ENCODE measurements around the gene FNTB. TPM values are rescaled to one million over a fixed set of nuclear protein-coding genes. Genes with fewer than 3 reads are reported as not detected.
"Not testable (repeated sequence)": the region's sequence is repeated elsewhere in the genome, so short reads cannot be mapped to it uniquely, and the experiment has no call there.

Gene FNTB
- total RNA-seq, 2 donors from 2014 or later: 17.2 to 21.3 TPM

- 92 to 93% methylated on average over 8 to 9 of the region's 9 CpGs for WGBS, 2 experiments (ENCODE audit: insufficient coverage in 1 of 2, insufficient read length in 1 of 2)
- no peaks in the 10 kb centered on the region for H3K27me3 ChIP-seq (ENCODE audit: control insufficient read depth, insufficient read depth, low read length, poor library complexity, severe bottlenecking)
- TF ChIP-seq, protein P1, sequence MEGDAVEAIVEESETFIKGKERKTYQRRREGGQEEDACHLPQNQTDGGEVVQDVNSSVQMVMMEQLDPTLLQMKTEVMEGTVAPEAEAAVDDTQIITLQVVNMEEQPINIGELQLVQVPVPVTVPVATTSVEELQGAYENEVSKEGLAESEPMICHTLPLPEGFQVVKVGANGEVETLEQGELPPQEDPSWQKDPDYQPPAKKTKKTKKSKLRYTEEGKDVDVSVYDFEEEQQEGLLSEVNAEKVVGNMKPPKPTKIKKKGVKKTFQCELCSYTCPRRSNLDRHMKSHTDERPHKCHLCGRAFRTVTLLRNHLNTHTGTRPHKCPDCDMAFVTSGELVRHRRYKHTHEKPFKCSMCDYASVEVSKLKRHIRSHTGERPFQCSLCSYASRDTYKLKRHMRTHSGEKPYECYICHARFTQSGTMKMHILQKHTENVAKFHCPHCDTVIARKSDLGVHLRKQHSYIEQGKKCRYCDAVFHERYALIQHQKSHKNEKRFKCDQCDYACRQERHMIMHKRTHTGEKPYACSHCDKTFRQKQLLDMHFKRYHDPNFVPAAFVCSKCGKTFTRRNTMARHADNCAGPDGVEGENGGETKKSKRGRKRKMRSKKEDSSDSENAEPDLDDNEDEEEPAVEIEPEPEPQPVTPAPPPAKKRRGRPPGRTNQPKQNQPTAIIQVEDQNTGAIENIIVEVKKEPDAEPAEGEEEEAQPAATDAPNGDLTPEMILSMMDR (conservative IDR thresholded peaks at IDR 0.05): no peak
- Mint-ChIP-seq H3K4me1 (no peaks in the 10 kb centered on the region), H3K36me3 (ENCODE audit: low read depth) (peaks cover 30% of the 10 kb centered on the region), H3K4me3 (no peak overlapping the region), H3K27me3 (ENCODE audit: insufficient read depth) (no peaks in the 10 kb centered on the region), H3K27ac (no peak overlapping the region), H3K9me3 (no peaks in the 10 kb centered on the region)
- DNase-seq: no peak
- no peak overlapping the region for H3K9ac ChIP-seq (ENCODE audit: extremely low read depth, low read length, poor library complexity, severe bottlenecking)
- no peak overlapping the region for H3K4me3 ChIP-seq (ENCODE audit: low read length)
- H3K4me1 ChIP-seq (ENCODE audit: control insufficient read depth, insufficient read depth, low read length): no peaks in the 10 kb centered on the region
- no peaks in the 10 kb centered on the region for H3K9me3 ChIP-seq (ENCODE audit: control insufficient read depth, low read length)
- H3K36me3 ChIP-seq (ENCODE audit: control insufficient read depth, insufficient read depth, low read length): peaks cover 26% of the 10 kb centered on the region
- no peak overlapping the region for H3K27ac ChIP-seq (ENCODE audit: low read depth, low read length)
Observed at GRCh38 chr14:65026526-65026925, 39.8 kb downstream of the FNTB start.

- no peaks in the 10 kb centered on the region for H3K27me3 Mint-ChIP-seq (ENCODE audit: insufficient read depth)
Observed at GRCh38 chr14:65027127-65027799, 40.6 kb downstream of the FNTB start.

GRCh38 chr14:65028937-65029336 lies 42.2 kb downstream of the FNTB start:
- peaks cover 38% of the 10 kb centered on the region for H3K36me3 Mint-ChIP-seq (ENCODE audit: low read depth)
- H3K27me3 Mint-ChIP-seq (ENCODE audit: insufficient read depth): no peaks in the 10 kb centered on the region
- Histone ChIP-seq H3K36me3 (ENCODE audit: control insufficient read depth, insufficient read depth, low read length) (peaks cover 42% of the 10 kb centered on the region), H3K4me1 (ENCODE audit: control insufficient read depth, insufficient read depth, low read length) (no peaks in the 10 kb centered on the region), H3K4me3 (ENCODE audit: low read length) (no peak overlapping the region), H3K9me3 (ENCODE audit: control insufficient read depth, low read length) (no peaks in the 10 kb centered on the region), H3K27me3 (ENCODE audit: control insufficient read depth, insufficient read depth, low read length, poor library complexity, severe bottlenecking) (no peaks in the 10 kb centered on the region), H3K27ac (ENCODE audit: low read depth, low read length) (no peak overlapping the region), H3K9ac (ENCODE audit: extremely low read depth, low read length, poor library complexity, severe bottlenecking) (no peak overlapping the region)
- no peak overlapping the region for H3K4me3 Mint-ChIP-seq
- TF ChIP-seq, protein P1 (conservative IDR thresholded peaks at IDR 0.05): no peak
- DNase-seq: no peak
- H3K4me1 Mint-ChIP-seq: no peaks in the 10 kb centered on the region
- H3K27ac Mint-ChIP-seq: no peak overlapping the region
- H3K9me3 Mint-ChIP-seq: no peaks in the 10 kb centered on the region
- 80 to 93% methylated on average over 1 to 3 of the region's 3 CpGs for WGBS, 2 experiments (ENCODE audit: insufficient coverage in 1 of 2, insufficient read length in 1 of 2)

More at GRCh38 chr14:65027127-65027799, 40.6 kb downstream of the FNTB start:
- WGBS, 2 experiments (ENCODE audit: insufficient coverage in 1 of 2, insufficient read length in 1 of 2): 94% methylated on average over 8 to 11 of the region's 11 CpGs
- Histone ChIP-seq H3K36me3 (ENCODE audit: control insufficient read depth, insufficient read depth, low read length) (peaks cover 26% of the 10 kb centered on the region), H3K27ac (ENCODE audit: low read depth, low read length) (no peak overlapping the region), H3K4me3 (ENCODE audit: low read length) (no peak overlapping the region), H3K27me3 (ENCODE audit: control insufficient read depth, insufficient read depth, low read length, poor library complexity, severe bottlenecking) (no peaks in the 10 kb centered on the region), H3K9me3 (ENCODE audit: control insufficient read depth, low read length) (no peaks in the 10 kb centered on the region), H3K9ac (ENCODE audit: extremely low read depth, low read length, poor library complexity, severe bottlenecking) (no peak overlapping the region), H3K4me1 (ENCODE audit: control insufficient read depth, insufficient read depth, low read length) (no peaks in the 10 kb centered on the region)
- H3K27ac Mint-ChIP-seq: no peak overlapping the region
- H3K9me3 Mint-ChIP-seq: no peaks in the 10 kb centered on the region
- H3K4me3 Mint-ChIP-seq: no peak overlapping the region
- no peaks in the 10 kb centered on the region for H3K4me1 Mint-ChIP-seq
- H3K36me3 Mint-ChIP-seq (ENCODE audit: low read depth): peaks cover 34% of the 10 kb centered on the region
- no peak for DNase-seq
- TF ChIP-seq, protein P1 (conservative IDR thresholded peaks at IDR 0.05): no peak

DNA sequence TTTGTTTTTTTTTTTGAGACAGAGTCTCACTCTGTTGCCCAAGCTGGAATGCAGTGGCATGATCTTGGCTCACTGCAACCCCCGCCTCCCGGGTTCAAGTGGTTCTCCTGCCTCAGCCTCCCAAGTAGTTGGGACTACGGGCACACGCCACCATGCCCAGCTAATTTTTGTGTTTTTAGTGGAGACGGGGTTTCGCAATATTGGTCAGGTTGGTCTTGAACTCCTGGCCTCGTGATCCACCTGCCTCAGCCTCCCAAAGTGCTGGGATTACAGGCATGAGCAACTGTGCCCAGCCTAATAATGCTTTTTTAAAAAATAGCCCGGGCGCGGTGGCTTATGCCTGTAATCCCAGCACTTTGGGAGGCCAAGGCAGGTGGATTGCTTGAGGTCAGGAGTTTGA lies 44.6 kb downstream of the FNTB start:
- H3K9me3 ChIP-seq (ENCODE audit: control insufficient read depth, low read length); H3K27me3 Mint-ChIP-seq (ENCODE audit: insufficient read depth); H3K4me3 Mint-ChIP-seq; H3K27me3 ChIP-seq (ENCODE audit: control insufficient read depth, insufficient read depth, low read length, poor library complexity, severe bottlenecking); H3K4me1 Mint-ChIP-seq; DNase-seq; H3K4me1 ChIP-seq (ENCODE audit: control insufficient read depth, insufficient read depth, low read length); H3K9ac ChIP-seq (ENCODE audit: extremely low read depth, low read length, poor library complexity, severe bottlenecking); H3K9me3 Mint-ChIP-seq; H3K27ac ChIP-seq (ENCODE audit: low read depth, low read length); H3K27ac Mint-ChIP-seq; H3K4me3 ChIP-seq (ENCODE audit: low read length): not testable (repeated sequence)
- 95% methylated on average over 10 of the region's 10 CpGs; no CpG with 5 or more reads in 1 of the 2 experiments for WGBS, 2 experiments (ENCODE audit: insufficient coverage in 1 of 2, insufficient read length in 1 of 2)
- peaks cover 42% of the 10 kb centered on the region for H3K36me3 ChIP-seq (ENCODE audit: control insufficient read depth, insufficient read depth, low read length)
- H3K36me3 Mint-ChIP-seq (ENCODE audit: low read depth): peaks cover 38% of the 10 kb centered on the region

All from endodermal cell (in vitro differentiated cells).